ENCODE measurements around the gene PIGT. TPM values are rescaled to one million over a fixed set of nuclear protein-coding genes. Genes with fewer than 3 reads are reported as not detected.

The PIGT gene
- total RNA-seq, 1 donor from 2014 or later, result 66.3 TPM

DNA sequence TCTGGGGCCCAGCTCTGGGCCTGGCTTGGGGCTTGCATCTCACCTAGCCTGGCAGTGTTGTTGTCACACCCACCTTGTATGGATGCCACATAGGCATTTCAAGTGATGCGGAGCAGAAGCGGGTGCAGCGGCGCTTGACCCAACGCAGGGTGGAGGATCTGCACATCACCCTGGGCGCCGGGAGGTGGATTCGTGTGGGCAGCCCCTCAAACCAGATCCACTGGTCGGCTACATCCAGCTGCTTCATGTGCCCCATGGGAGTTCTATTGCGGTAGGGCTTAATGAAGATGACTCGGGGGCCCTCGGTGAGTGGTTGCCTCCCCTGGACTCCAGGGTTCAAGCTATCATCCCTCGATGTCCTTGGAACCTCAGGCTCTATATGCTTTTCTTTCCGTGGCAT, 41.0 kb upstream of the PIGT start:
- peaks cover 7% of the 10 kb centered on the region for H3K4me1 ChIP-seq
- ATAC-seq, result no peak
- intact Hi-C loops (cut with DNase I), result loop anchor here (5.0 kb wide), 1 partner anchor 37 kb away; no protein-coding TSS in a partner anchor
- H3K9me3 ChIP-seq, result no peaks in the 10 kb centered on the region
- no peak overlapping the region for H3K4me3 ChIP-seq
- no peaks in the 10 kb centered on the region for H3K36me3 ChIP-seq
- no peak for DNase-seq
- no peak overlapping the region for H3K27ac ChIP-seq
- no peaks in the 10 kb centered on the region for H3K27me3 ChIP-seq
- TF ChIP-seq, protein P1, sequence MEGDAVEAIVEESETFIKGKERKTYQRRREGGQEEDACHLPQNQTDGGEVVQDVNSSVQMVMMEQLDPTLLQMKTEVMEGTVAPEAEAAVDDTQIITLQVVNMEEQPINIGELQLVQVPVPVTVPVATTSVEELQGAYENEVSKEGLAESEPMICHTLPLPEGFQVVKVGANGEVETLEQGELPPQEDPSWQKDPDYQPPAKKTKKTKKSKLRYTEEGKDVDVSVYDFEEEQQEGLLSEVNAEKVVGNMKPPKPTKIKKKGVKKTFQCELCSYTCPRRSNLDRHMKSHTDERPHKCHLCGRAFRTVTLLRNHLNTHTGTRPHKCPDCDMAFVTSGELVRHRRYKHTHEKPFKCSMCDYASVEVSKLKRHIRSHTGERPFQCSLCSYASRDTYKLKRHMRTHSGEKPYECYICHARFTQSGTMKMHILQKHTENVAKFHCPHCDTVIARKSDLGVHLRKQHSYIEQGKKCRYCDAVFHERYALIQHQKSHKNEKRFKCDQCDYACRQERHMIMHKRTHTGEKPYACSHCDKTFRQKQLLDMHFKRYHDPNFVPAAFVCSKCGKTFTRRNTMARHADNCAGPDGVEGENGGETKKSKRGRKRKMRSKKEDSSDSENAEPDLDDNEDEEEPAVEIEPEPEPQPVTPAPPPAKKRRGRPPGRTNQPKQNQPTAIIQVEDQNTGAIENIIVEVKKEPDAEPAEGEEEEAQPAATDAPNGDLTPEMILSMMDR (IDR thresholded peaks at IDR 0.05), result no peak

DNA sequence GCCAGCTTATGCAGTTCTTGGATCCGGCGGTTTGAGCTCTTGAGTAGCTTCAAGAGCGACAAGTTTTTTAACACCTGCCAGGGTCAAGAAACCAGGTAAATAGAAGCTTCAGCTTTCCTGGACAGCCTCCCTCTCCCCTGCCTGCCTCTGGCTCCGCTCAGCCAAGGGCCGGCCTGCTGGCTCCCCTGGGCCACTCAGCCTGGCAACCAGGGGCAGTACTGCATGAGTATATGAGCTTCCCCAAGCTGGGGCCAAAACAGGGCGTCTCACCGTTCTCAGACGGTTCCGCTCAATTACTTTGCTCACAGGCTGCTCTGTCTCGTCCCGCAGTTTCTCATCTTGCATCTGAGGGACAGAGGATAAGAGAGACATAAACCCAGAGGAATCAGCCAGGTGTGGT, 38.7 kb upstream of the PIGT start:
- no peaks in the 10 kb centered on the region for H3K36me3 ChIP-seq
- DNase-seq (peak; percentile 79), ATAC-seq (peak; percentile 71)
- intact Hi-C loops (cut with DNase I), result loop anchor here (5.0 kb wide), 1 partner anchor 35 kb away; no protein-coding TSS in a partner anchor
- H3K27ac ChIP-seq, result no peak overlapping the region
- H3K27me3 ChIP-seq, result no peaks in the 10 kb centered on the region
- H3K4me1 ChIP-seq, result peaks cover 7% of the 10 kb centered on the region
- H3K4me3 ChIP-seq, result no peak overlapping the region
- TF ChIP-seq, protein P1 (IDR thresholded peaks at IDR 0.05), result no peak
- H3K9me3 ChIP-seq, result no peaks in the 10 kb centered on the region

DNA sequence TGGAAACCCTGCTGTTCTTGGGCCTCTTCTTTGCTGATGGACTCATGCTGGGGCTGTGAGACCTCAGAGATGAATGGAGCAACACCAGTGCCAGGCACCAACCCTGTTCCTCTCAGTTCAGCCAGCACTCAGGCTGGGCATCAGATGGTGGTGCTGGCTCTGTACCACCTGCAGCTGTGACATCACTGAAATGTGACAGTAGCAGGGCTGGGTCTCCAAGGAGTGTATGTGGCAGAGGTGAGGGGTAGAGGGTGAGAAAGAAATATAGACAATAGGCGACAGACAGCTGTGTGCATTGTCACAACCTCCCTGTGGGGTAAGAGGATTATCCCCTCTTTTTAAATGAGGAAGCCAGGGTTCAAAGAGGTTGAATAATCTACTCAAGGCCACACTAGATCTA, 37.8 kb upstream of the PIGT start, which contains the start of gene TP53TG5:
Gene TP53TG5, minus strand, starts transcription at position 135 of the 400 bp plus-strand sequence. Its CDS starts 89 bp downstream, at position 46.
- TF ChIP-seq, protein P1 (IDR thresholded peaks at IDR 0.05), result no peak
- no peak within 1 kb of the TSS for H3K4me3 ChIP-seq

GRCh38 chr20:45387274-45387673, 28.7 kb upstream of the PIGT start:
- H3K27me3 ChIP-seq, result no peaks in the 10 kb centered on the region
- H3K36me3 ChIP-seq, result no peaks in the 10 kb centered on the region
- DNase-seq (no peak), ATAC-seq (no peak)
- no peaks in the 10 kb centered on the region for H3K9me3 ChIP-seq
- TF ChIP-seq, protein P1 (IDR thresholded peaks at IDR 0.05), result no peak
- no peak overlapping the region for H3K4me3 ChIP-seq
- H3K4me1 ChIP-seq, result no peaks in the 10 kb centered on the region
- H3K27ac ChIP-seq, result no peak overlapping the region
- intact Hi-C loops (cut with DNase I), result no loop called here

More for the DNA sequence above, 37.8 kb upstream of the PIGT start, which contains the start of gene TP53TG5:
- Histone ChIP-seq H3K27ac (no peak within 1 kb of the TSS), H3K27me3 (no peaks in the 10 kb centered on the region), H3K36me3 (no peaks in the 10 kb centered on the region), H3K9me3 (no peaks in the 10 kb centered on the region), H3K4me1 (peaks cover 3% of the 10 kb centered on the region)
- ATAC-seq, result no peak
- intact Hi-C loops (cut with DNase I), result loop anchor here (5.0 kb wide), 1 partner anchor 34 kb away; no protein-coding TSS in a partner anchor
- DNase-seq, result no peak

- intact Hi-C loops (cut with DNase I), result no loop called here
- H3K9me3 ChIP-seq, result no peaks in the 10 kb centered on the region
- H3K27ac ChIP-seq, result no peak overlapping the region
- TF ChIP-seq, protein P1 (IDR thresholded peaks at IDR 0.05), result no peak
- H3K36me3 ChIP-seq, result no peaks in the 10 kb centered on the region
- ATAC-seq (no peak), DNase-seq (no peak)
- H3K4me1 ChIP-seq, result no peaks in the 10 kb centered on the region
- no peak overlapping the region for H3K4me3 ChIP-seq
- H3K27me3 ChIP-seq, result no peaks in the 10 kb centered on the region
Measured at GRCh38 chr20:45390931-45391330, 25.0 kb upstream of the PIGT start.

- Histone ChIP-seq H3K36me3 (no peaks in the 10 kb centered on the region), H3K27ac (no peak overlapping the region), H3K9me3 (no peaks in the 10 kb centered on the region), H3K27me3 (no peaks in the 10 kb centered on the region), H3K4me3 (no peak overlapping the region), H3K4me1 (no peaks in the 10 kb centered on the region)
- DNase-seq (no peak), ATAC-seq (no peak)
- intact Hi-C loops (cut with DNase I), result no loop called here
- TF ChIP-seq, protein P1 (IDR thresholded peaks at IDR 0.05), result no peak
Measured at GRCh38 chr20:45391559-45391958, 24.4 kb upstream of the PIGT start.
